NCI-H2171 treated with DMSO at 0.1 percent for 48 hours (cell line): ENCODE results near the gene MUC2.

ENCODE experiments used
- DNase-seq: peaks from one replicate; lab custom pipeline; 2025; lab: John Stamatoyannopoulos, UW

The MUC2 gene

DNA sequence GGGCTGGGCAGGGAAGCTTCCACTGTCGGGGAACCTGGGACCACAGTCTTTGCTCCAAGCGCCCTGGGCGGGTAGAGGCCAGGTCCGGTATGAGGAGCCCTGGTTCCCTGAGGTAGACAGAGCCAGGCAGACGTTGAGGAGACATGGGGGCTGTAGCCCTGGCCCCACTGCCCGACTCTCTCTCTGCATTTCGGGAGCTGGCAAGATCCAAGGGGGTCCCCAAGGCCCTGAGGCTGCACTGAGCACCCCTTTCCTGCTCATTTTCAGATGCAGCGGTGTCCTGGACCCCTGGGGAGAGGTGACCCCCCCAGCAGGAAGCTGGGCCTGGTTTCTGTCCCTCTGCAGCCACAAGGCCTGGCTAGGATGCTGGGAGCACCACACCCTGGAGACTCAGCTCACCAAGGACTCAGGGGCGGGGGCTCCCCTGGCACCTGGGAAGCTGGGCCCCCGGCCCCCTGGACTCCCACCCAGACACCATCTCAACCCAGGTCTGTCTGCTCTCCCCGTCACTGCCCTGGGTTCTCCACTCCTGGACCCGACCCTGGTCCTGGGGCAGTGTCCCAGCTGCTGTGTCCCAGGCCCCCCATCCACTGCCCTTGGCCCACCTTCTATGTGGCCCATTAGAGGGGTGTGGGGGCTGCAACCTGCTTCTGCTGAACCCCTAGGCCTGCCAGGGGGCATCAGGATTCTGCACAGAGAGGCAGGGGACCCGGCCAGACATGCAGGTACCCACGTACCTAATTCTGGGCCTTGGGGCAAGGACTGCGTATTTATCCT lies 23.1 kb upstream of the MUC2 start:
- DNase-seq = no peak

- DNase-seq = no peak
These were observed 22.3 kb upstream of the MUC2 start for GRCh38 chr11:1052133-1053011.

DNA sequence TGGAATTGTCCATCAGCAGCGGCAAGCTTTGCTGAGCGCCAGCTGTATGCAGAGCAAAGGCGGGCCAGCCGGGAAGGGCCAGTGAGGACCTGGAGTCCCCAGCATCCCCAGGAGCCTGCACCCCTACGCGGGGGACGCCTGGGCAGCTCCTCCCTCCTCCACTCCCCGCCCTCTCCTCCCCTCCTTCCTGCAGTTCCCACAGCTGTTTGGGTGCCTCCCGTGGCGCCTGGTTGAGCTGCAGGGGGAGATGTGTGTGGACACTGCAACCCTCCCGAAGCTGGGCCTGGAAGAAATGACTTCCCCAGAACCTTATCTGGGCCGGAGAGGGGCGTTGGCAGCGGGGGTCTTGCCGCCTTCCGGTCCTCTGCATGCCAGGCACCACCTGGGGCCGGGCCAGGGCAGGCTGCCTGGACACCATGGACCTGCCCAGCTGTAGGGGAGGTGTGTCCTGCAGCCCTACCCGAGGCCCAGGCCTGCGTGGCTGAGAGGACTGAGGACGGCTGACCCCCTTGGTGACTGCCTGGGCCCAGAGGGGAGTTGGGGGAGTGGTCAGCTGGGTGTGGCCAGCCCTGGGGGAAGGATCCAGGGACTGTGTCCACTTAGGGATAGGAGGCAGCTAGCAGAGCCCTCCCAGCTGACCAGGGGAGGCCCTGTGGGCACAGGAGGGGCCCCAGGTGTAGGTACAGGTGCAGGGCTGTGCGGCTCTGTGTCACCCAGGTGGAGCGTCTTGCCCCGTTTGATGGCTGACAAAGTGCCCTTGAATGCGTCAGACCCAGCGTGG lies 21.4 kb upstream of the MUC2 start:
- no peak for DNase-seq

GRCh38 chr11:1054143-1055108 lies 20.2 kb upstream of the MUC2 start:
- DNase-seq = no peak

DNA sequence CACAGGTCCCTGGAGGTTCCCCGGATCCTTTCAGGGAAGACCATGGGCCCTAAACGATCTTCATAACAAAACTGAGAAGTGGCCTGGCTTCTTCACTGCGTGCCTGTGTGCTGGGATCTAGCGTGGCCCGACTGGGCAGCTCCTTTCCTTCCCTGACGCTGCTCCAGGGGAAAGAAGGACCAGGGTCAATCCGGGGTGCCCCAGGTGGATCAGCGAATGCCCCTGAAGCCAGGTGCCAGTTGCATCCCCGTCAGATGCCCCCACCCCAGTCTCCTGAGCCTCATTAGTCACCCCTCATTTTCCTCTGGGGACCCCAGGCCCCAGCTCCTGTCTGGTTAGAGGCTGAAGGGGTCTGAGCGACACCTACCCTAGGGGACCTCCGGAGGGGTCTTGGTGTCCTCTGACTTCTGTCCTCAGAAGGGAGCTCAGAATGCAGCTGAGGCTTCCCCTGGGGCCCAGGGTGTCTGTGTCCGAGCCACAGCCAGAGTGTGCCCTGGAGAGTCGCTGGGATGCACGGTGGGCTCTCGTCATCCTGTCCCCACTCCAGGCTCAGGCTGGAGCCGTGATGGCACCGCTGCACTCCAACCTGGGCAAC lies 19.5 kb upstream of the MUC2 start:
- DNase-seq = peak; percentile 0

- no peak for DNase-seq
These were observed 18.5 kb upstream of the MUC2 start for GRCh38 chr11:1055990-1056771.

- no peak for DNase-seq
These were observed 16.9 kb upstream of the MUC2 start for GRCh38 chr11:1057806-1058205.

GRCh38 chr11:1059759-1060158 lies 14.9 kb upstream of the MUC2 start:
- DNase-seq = no peak

DNA sequence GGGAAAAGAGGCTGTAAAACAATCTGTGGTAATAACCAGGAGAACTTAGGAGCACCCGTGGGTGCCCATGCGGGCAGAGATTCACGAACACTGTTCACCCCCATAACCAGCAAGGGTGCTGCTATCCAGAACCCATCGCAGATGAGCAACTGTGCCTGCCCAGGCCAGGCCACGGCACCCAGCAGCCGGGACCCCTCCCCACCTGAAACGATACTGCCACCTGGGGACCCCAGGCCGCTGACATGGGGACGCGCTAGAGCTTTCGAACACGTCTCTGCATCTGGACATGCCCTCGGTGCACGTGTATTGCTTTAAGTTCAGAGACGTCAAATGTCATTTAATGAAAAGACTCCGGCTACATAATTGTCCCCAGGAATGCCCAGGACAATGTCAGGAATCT lies 14.3 kb upstream of the MUC2 start:
- DNase-seq = no peak

DNA sequence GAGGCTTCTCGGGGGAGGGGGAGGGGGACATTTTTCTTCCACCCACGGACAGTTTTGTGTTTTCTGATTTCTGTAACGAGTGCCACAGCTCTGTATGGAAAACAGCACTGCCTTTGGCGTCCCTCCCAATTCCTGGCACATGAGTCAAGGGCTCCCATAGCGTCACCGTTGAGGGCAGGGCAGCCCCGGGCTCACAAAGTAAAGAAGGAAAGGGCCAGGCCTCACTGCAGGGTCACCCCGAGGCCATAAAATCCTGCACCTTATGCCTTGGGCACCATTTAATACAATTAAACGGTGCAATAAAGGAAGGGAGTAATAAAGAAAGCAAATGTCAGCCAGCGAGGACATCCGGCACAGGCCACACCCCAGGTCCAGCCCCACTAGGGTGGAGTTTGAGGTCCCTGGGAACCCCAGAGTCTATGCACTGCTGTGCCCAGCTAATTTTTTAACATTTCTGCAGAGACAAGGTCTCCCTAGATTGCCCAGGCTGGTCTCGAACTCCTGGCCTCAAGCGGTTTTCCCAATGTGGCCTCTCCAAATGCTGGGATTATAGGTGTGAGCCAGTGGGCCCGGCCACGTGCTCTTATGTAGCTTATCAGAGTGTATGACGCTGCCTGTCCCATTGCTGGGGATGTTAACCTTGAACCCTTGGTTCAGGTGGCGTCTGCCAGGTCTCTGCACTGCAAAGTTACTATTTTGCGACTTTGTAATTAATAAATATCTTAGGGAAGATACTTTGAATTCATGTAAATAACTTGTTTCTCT lies 13.6 kb upstream of the MUC2 start:
- DNase-seq = no peak

- DNase-seq = no peak
These were observed 12.4 kb upstream of the MUC2 start for GRCh38 chr11:1062075-1062820.

DNA sequence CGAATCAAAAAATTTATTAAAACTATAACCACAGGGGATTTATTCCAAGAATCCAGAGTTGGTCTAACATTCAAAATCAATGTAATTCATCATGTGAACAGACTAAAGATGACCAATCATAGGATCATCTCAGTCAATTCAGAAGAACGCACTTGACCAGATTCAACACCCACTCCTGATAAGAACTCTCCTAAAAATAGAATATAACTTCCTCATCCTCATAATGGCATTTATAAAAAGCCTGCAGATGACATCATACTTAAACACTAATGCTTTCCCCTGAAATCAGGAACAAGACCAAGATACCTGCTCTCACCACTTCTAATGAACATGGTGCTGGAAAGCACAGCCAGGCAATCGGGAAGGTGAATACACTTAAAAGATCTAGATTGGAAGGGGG lies 10.5 kb upstream of the MUC2 start:
- no peak for DNase-seq

DNA sequence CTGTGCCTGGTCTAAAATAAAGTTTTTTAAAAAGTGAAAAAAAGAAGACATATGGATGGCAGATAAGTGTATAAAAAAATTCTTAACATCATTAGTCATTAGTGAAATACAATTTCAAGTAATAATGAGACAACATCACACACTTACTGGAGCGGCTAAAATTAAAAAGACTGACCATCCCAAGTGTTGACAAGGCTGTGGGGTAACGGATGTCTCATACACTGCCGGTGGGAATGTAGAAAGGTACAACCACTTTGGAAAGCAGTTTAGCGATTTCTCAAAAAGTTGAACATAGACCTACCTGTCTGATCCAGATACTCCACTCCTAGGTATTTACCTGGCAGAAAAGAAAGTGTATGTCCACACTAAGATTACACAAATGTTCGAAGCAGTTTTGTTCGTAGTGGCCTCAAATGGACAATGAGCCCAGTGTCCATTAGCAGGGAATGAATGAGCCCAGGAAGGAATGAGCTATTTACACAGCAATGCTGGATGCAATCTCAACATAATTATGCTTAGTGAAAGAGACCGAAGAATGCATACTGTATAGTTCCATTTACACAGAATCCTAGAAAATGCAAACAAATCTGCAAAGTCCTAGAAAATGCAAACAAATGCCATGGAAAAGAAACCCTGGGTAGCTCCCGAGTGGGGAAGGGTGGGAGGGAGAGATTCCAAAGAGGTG lies 6.7 kb upstream of the MUC2 start:
- DNase-seq = no peak

DNA sequence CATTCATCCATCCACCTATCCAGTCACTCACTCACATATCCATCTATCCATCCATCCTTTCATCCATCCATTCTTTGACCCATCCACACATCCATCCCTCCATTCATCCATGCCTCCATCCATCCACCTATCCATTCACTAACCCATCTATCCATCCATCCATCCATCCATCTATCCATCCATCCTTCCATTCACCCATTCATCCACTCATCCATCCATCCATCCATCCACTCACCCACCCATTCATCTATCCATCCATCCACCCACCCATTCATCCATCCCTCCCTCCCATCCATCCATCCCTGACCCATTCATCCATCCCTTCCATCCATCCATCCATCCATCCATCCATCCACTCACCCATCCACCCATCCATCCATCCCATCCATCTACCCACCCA lies 4.9 kb upstream of the MUC2 start:
- no peak for DNase-seq

- no peak for DNase-seq
These were observed 3.8 kb upstream of the MUC2 start for GRCh38 chr11:1070594-1071462.

DNA sequence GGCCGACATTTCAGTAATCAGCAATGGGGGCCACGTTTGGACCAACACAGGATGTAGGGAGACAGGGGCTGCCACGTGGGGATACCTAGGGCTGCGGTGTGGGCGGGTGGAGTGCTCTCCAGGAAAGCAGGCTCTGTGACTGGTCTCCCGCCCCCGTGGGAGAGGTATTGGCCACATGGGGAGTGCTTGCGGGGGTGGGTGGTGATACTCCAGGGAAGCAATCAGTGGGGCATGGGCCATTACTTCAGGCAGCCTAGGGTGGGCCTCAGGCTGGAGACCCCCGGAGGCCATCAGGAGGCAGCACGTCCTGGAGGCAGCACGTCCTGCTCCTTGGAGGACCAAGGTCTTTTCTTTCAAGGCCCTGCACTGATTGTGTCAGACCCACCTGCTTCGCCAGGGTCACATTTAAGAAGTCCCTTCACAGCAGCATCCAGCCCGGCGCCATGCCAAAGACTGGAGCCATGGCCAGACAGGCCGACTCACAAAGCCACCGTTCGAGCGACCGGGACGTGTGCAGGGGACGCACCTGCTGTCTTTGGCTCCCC lies 3.0 kb upstream of the MUC2 start:
- no peak for DNase-seq
